K562 (cell line): ENCODE results near the gene HS3ST3B1. TPM values are rescaled to one million over a fixed set of nuclear protein-coding genes. Genes with fewer than 3 reads are reported as not detected.

Experiments
- CHD7 ChIP-seq: fragments of 200-600 bp; sonication (generic); IDR thresholded peaks from one replicate; pipeline ENCODE4 v1.6.1; 2012; ENCODE audit warnings: mild to moderate bottlenecking, low read depth, low read length, inconsistent platforms
- GATA2 ChIP-seq: sonication (generic); formaldehyde crosslinking; IDR thresholded peaks from 2 replicates; pipeline ENCODE4 v1.4.0; 2020; ENCODE audit warnings: mild to moderate bottlenecking, missing genetic modification reagents
- JUN ChIP-seq, 2 experiments: sonication (generic) in 1 of 2; formaldehyde crosslinking in 1 of 2; IDR thresholded peaks; 2 replicates each; pipeline versions ENCODE4 v1.6.1 to v1.8.0; 2012 to 2022; ENCODE audit warnings: borderline replicate concordance in 2 of 2, mild to moderate bottlenecking in 2 of 2, improper control_type of control experiment in 1 of 2, low read depth in 1 of 2, low read length in 1 of 2, missing genetic modification reagents in 1 of 2
- RAD51 ChIP-seq: fragments of 450-650 bp; IDR thresholded peaks from 2 replicates; pipeline ENCODE4 v1.7.1; 2016; ENCODE audit warnings: low read depth, mild to moderate bottlenecking, borderline replicate concordance
- RBM17 ChIP-seq: fragments of 200-400 bp; formaldehyde crosslinking; IDR thresholded peaks from 2 replicates; pipeline ENCODE4 v1.6.1; 2017; ENCODE audit warnings: low read depth, mild to moderate bottlenecking, low read length, borderline replicate concordance
- ZNF347 ChIP-seq: fragments of 450-650 bp; formaldehyde crosslinking; IDR thresholded peaks from 2 replicates; pipeline ENCODE4 v1.4.0; 2020; ENCODE audit warnings: low read depth, mild to moderate bottlenecking, moderate library complexity
- ZNF445 ChIP-seq: fragments of 250-450 bp; sonication (Bioruptor Pico); IDR thresholded peaks from 2 replicates; pipeline ENCODE4 v1.4.0; 2020; ENCODE audit warnings: low read depth, mild to moderate bottlenecking, moderate library complexity
- polyA plus RNA-seq, 8 experiments: library from polyadenylated mRNA; depleted of rRNA in 4 of 8; stranded (reverse) in 5 of 8; unstranded in 3 of 8; fragments of >200 nt; fragmentation: Nextera tagmentation in 2 of 8; fragmentation: Illumina TruSeq in 1 of 8; extraction: Ambion mirVana in 2 of 8; extraction: Trizol in 1 of 8; gene quantifications; 2 replicates each; pipeline versions ENCODE4 v1.2.1 to v1.2.3, GENCODE V29; 2011 to 2014; ENCODE audit warnings: inconsistent platforms in 1 of 8, missing spikeins in 1 of 8
- total RNA-seq, 7 experiments: library from RNA; depleted of rRNA in 6 of 7; stranded (reverse); fragments of >200 nt in 6 of 7; fragmentation: Illumina TruSeq in 2 of 7; extraction: Trizol in 2 of 7; gene quantifications; 2 replicates each; pipeline versions ENCODE4 v1.2.1 to v1.2.3, GENCODE V29; 2011 to 2021; ENCODE audit warnings: low replicate concordance in 1 of 7
- TF ChIP-seq, protein P1 (sequence below): IDR thresholded peaks from 3 replicates; pipeline ENCODE4 v1.6.1; 2011; ENCODE audit warnings: borderline replicate concordance, mild to moderate bottlenecking; ENCODE audit not compliant: insufficient read length, insufficient read depth
- TF ChIP-seq, protein P2 (sequence below): conservative IDR thresholded peaks from 2 replicates; pipeline ENCODE4 v1.6.1; 2011; ENCODE audit warnings: low read depth, mild to moderate bottlenecking, low read length; ENCODE audit not compliant: control insufficient read depth
- TF ChIP-seq, protein P3 (sequence below): sonication (generic); IDR thresholded peaks from 2 replicates; pipeline ENCODE4 v1.6.1; 2016

The HS3ST3B1 gene
- total and polyA plus RNA-seq, 9 of the 15 experiments (the other 6 are each of a cell fraction or from before 2014, with no cell fraction given): 1.9 to 12.9 (median 3.7) TPM

GRCh38 chr17:14372905-14373613, 72.2 kb downstream of the HS3ST3B1 start (continued):
- TF ChIP-seq CHD7 (no peak), JUN (IDR thresholded peaks at IDR 0.05; ENCODE audit: borderline replicate concordance, low read depth, low read length) (no peak), JUN (CRISPR knock-in tag; IDR thresholded peaks at IDR 0.05; ENCODE audit: borderline replicate concordance) (no peak), ZNF445 (CRISPR knock-in tag) (no peak), RBM17 (no peak), RAD51 (no peak), GATA2 (CRISPR knock-in tag) (no peak), ZNF347 (CRISPR knock-in tag) (no peak)
- TF ChIP-seq, protein P1, sequence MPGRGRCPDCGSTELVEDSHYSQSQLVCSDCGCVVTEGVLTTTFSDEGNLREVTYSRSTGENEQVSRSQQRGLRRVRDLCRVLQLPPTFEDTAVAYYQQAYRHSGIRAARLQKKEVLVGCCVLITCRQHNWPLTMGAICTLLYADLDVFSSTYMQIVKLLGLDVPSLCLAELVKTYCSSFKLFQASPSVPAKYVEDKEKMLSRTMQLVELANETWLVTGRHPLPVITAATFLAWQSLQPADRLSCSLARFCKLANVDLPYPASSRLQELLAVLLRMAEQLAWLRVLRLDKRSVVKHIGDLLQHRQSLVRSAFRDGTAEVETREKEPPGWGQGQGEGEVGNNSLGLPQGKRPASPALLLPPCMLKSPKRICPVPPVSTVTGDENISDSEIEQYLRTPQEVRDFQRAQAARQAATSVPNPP: no peak
- TF ChIP-seq, protein P2, sequence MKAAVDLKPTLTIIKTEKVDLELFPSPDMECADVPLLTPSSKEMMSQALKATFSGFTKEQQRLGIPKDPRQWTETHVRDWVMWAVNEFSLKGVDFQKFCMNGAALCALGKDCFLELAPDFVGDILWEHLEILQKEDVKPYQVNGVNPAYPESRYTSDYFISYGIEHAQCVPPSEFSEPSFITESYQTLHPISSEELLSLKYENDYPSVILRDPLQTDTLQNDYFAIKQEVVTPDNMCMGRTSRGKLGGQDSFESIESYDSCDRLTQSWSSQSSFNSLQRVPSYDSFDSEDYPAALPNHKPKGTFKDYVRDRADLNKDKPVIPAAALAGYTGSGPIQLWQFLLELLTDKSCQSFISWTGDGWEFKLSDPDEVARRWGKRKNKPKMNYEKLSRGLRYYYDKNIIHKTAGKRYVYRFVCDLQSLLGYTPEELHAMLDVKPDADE: no peak
- TF ChIP-seq, protein P3, sequence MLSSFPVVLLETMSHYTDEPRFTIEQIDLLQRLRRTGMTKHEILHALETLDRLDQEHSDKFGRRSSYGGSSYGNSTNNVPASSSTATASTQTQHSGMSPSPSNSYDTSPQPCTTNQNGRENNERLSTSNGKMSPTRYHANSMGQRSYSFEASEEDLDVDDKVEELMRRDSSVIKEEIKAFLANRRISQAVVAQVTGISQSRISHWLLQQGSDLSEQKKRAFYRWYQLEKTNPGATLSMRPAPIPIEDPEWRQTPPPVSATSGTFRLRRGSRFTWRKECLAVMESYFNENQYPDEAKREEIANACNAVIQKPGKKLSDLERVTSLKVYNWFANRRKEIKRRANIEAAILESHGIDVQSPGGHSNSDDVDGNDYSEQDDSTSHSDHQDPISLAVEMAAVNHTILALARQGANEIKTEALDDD: peak; percentile 59
